Prostate gland (tissue), 2 donors: ENCODE results near the gene PRUNE1. TPM values are rescaled to one million over a fixed set of nuclear protein-coding genes. Genes with fewer than 3 reads are reported as not detected.

Source experiments
- DNase-seq: peaks from one replicate; pipeline ENCODE4 v3.0.0-alpha.2; 2019; ENCODE audit warnings: low spot score
- H3K27ac ChIP-seq, 2 donors: fragments of 200-600 bp; sonication (generic); 2 replicates each; pipeline ENCODE4 v1.5.1; 2017 to 2019
- H3K27me3 ChIP-seq: fragments of 200-600 bp; sonication (generic); replicated peaks from 2 replicates; pipeline ENCODE4 v1.5.1; 2019; ENCODE audit not compliant: insufficient read depth
- H3K36me3 ChIP-seq, 2 donors: fragments of 200-600 bp; sonication (generic); 1 replicate in 1 of 2; 2 replicates in 1 of 2; pipeline versions ENCODE4 v1.5.1 to v1.8.1; 2017 to 2019
- H3K4me1 ChIP-seq: fragments of 200-600 bp; sonication (generic); replicated peaks from 2 replicates; pipeline ENCODE4 v1.5.1; 2019
- H3K4me3 ChIP-seq, 2 donors: fragments of 200-600 bp; sonication (generic); 2 replicates each; pipeline ENCODE4 v1.5.1; 2017 to 2019
- H3K9me3 ChIP-seq: fragments of 200-600 bp; sonication (generic); 2 replicates; pipeline ENCODE4 v1.5.1; 2017
- CTCF ChIP-seq, 4 experiments: fragments of 200-600 bp in 2 of 4; fragments of 450-650 bp in 2 of 4; sonication (generic) in 2 of 4; IDR thresholded peaks; 1 replicate in 3 of 4; 2 replicates in 1 of 4; pipeline ENCODE4 v1.5.1; 2016 to 2019; ENCODE audit warnings: antibody characterized with exemption in 4 of 4, mild to moderate bottlenecking in 2 of 4, moderate library complexity in 2 of 4
- POLR2A ChIP-seq: fragments of 450-650 bp; IDR thresholded peaks from one replicate; pipeline ENCODE4 v1.6.1; 2016; ENCODE audit warnings: antibody characterized with exemption, mild to moderate bottlenecking
- POLR2AphosphoS5 ChIP-seq: sonication (generic); formaldehyde crosslinking; IDR thresholded peaks from one replicate; pipeline ENCODE4 v1.6.1; 2017; ENCODE audit warnings: antibody characterized with exemption
- WGBS: methylation state at CpG from one replicate; pipeline ENCODE4 v1.1.5; 2018; 5-methylcytosine and 5-hydroxymethylcytosine counted together
- intact Hi-C: fragments of 100-400 bp; cut with DNase I; formaldehyde crosslinking; loops from one replicate; pipeline ENCODE4 v1.14.2; 2022
- total RNA-seq, 2 donors: library from RNA; depleted of rRNA; stranded (reverse); fragments of >200 nt; gene quantifications; one replicate each; pipeline ENCODE4 v1.1.0, GENCODE V29; 2016

The PRUNE1 gene
- total RNA-seq, 2 donors from 2014 or later, result 29.2 to 37.5 TPM

- Histone ChIP-seq H3K27ac (no peak overlapping the region), H3K9me3 (no peaks in the 10 kb centered on the region), H3K27me3 (no peaks in the 10 kb centered on the region), H3K36me3 (peaks cover 9 to 10% of the 10 kb centered on the region in 2 donors), H3K4me3 (no peak overlapping the region), H3K4me1 (peaks cover 7% of the 10 kb centered on the region)
- 100% methylated on average over 3 of the region's 3 CpGs for WGBS
- no peak for DNase-seq
- intact Hi-C loops, result no loop called here
- no peak for TF ChIP-seq POLR2A
- TF ChIP-seq CTCF (IDR thresholded peaks at IDR 0.05), result no peak
- TF ChIP-seq POLR2AphosphoS5, result no peak
Observed at GRCh38 chr1:151000408-151000807, 7.8 kb upstream of the PRUNE1 start.

- 69% methylated on average over 4 of the region's 4 CpGs for WGBS
- H3K27me3 ChIP-seq, result no peaks in the 10 kb centered on the region
- peaks cover 7% of the 10 kb centered on the region for H3K4me1 ChIP-seq
- no peak overlapping the region for H3K4me3 ChIP-seq
- intact Hi-C loops, result no loop called here
- no peak overlapping the region for H3K27ac ChIP-seq
- DNase-seq, result no peak
- peaks cover 9 to 10% of the 10 kb centered on the region in 2 donors for H3K36me3 ChIP-seq
- no peaks in the 10 kb centered on the region for H3K9me3 ChIP-seq
- TF ChIP-seq POLR2AphosphoS5 (no peak), POLR2A (no peak), CTCF (IDR thresholded peaks at IDR 0.05) (no peak)
Observed at GRCh38 chr1:151001602-151002001, 6.6 kb upstream of the PRUNE1 start.

- Histone ChIP-seq H3K4me1 (peaks cover 7% of the 10 kb centered on the region), H3K27me3 (no peaks in the 10 kb centered on the region), H3K36me3 (peaks cover 9 to 10% of the 10 kb centered on the region in 2 donors), H3K27ac (no peak overlapping the region), H3K9me3 (no peaks in the 10 kb centered on the region), H3K4me3 (no peak overlapping the region)
- TF ChIP-seq POLR2AphosphoS5, result no peak
- no peak for TF ChIP-seq POLR2A
- no peak for TF ChIP-seq CTCF (IDR thresholded peaks at IDR 0.05)
- no peak for DNase-seq
- WGBS, result 91% methylated on average over 3 of the region's 3 CpGs
- intact Hi-C loops, result no loop called here
Observed at GRCh38 chr1:151002051-151002450, 6.2 kb upstream of the PRUNE1 start.

GRCh38 chr1:151002611-151003010 lies 5.6 kb upstream of the PRUNE1 start:
- Histone ChIP-seq H3K36me3 (peaks cover 6 to 10% of the 10 kb centered on the region in 2 donors), H3K4me3 (no peak overlapping the region), H3K27ac (no peak overlapping the region), H3K9me3 (no peaks in the 10 kb centered on the region), H3K4me1 (peaks cover 7% of the 10 kb centered on the region), H3K27me3 (no peaks in the 10 kb centered on the region)
- TF ChIP-seq POLR2A, result no peak
- TF ChIP-seq CTCF (IDR thresholded peaks at IDR 0.05), result no peak
- TF ChIP-seq POLR2AphosphoS5, result no peak
- DNase-seq, result no peak
- WGBS, result 30% methylated on average over 2 of the region's 2 CpGs
- intact Hi-C loops, result no loop called here

GRCh38 chr1:151003180-151003579 lies 5.1 kb upstream of the PRUNE1 start:
- H3K4me3 ChIP-seq, result no peak overlapping the region
- H3K27ac ChIP-seq, result no peak overlapping the region
- peaks cover 7% of the 10 kb centered on the region for H3K4me1 ChIP-seq
- intact Hi-C loops, result no loop called here
- no peaks in the 10 kb centered on the region for H3K27me3 ChIP-seq
- TF ChIP-seq POLR2AphosphoS5, result no peak
- no peak for TF ChIP-seq CTCF (IDR thresholded peaks at IDR 0.05)
- TF ChIP-seq POLR2A, result no peak
- no peak for DNase-seq
- no peaks in the 10 kb centered on the region for H3K9me3 ChIP-seq
- peaks cover 5 to 10% of the 10 kb centered on the region in 2 donors for H3K36me3 ChIP-seq
